ENCODE data around the gene GPD2. TPM values are rescaled to one million over a fixed set of nuclear protein-coding genes. Genes with fewer than 3 reads are reported as not detected.

The GPD2 gene
- total and polyA plus RNA-seq, 2 of the 8 experiments (the other 6 are each of a cell fraction or from before 2014, with no cell fraction given) = 8.4 to 43.1 TPM

GRCh38 chr2:156539086-156539860, 103.1 kb downstream of the GPD2 start (continued):
- TF ChIP-seq HDAC2 (IDR thresholded peaks at IDR 0.05; ENCODE audit: borderline replicate concordance in 1 of 2, low read depth in 2 of 2, low read length in 2 of 2) = no peak
- no peak for TF ChIP-seq EP300 (IDR thresholded peaks at IDR 0.05; ENCODE audit: borderline replicate concordance in 1 of 2, low read depth in 2 of 2, low read length in 2 of 2)
- no peak for TF ChIP-seq POLR2AphosphoS5 (IDR thresholded peaks at IDR 0.05; ENCODE audit: low read depth, low read length)

All from H1 (cell line).